ENCODE results near the gene ZBTB20. TPM values are rescaled to one million over a fixed set of nuclear protein-coding genes. Genes with fewer than 3 reads are reported as not detected.

Gene ZBTB20
- total and polyA plus RNA-seq, 4 donors: 0.88 to 83.2 (median 20.4) TPM

DNA sequence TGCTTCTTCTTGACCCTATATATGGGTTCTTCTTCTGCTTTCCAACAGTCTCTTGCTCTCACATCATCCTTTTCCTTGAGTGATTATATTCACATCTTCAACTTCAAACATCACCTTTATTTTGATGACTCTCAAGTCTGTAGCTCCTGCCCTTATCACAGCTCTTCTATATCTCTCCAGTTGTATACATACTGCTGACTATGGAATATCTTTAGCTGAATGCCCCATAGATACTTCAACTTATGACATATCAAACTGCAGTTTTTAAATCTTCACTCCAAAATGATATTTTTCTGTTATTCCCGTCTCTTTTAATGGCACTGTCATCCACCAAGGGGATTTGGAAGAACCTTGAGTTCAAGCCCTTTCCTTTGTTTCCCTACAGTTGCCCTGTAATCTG is 139.1 kb downstream of the ZBTB20 start:
- Histone ChIP-seq H3K9ac (ENCODE audit: low read depth in 1 of 2, low read length in 2 of 2) (no peak overlapping the region), H3K4me1 (ENCODE audit: control insufficient read depth in 4 of 4, insufficient read depth in 4 of 4, low read length in 3 of 4) (no peaks in the 10 kb centered on the region), H3K27ac (ENCODE audit: low read depth in 1 of 2, low read length in 2 of 2) (no peak overlapping the region), H3K4me3 (ENCODE audit: low read depth in 1 of 3, low read length in 3 of 3) (no peak overlapping the region), H3K36me3 (ENCODE audit: control insufficient read depth in 4 of 4, insufficient read depth in 3 of 4, low read depth in 1 of 4, low read length in 3 of 4) (no peaks in the 10 kb centered on the region), H3K9me3 (ENCODE audit: control insufficient read depth in 4 of 4, low read length in 3 of 4) (no peaks in the 10 kb centered on the region), H3K27me3 (ENCODE audit: control insufficient read depth in 4 of 4, insufficient read depth in 4 of 4, low read length in 3 of 4) (no peaks in the 10 kb centered on the region)
- no peak for DNase-seq (ENCODE audit: low spot score)
- TF ChIP-seq EGR1 (IDR thresholded peaks at IDR 0.05; ENCODE audit: low read depth in 2 of 2) (no peak), FOXA2 (IDR thresholded peaks at IDR 0.05) (no peak)
- 97% methylated on average over 1 of the region's 1 CpG for WGBS

DNA sequence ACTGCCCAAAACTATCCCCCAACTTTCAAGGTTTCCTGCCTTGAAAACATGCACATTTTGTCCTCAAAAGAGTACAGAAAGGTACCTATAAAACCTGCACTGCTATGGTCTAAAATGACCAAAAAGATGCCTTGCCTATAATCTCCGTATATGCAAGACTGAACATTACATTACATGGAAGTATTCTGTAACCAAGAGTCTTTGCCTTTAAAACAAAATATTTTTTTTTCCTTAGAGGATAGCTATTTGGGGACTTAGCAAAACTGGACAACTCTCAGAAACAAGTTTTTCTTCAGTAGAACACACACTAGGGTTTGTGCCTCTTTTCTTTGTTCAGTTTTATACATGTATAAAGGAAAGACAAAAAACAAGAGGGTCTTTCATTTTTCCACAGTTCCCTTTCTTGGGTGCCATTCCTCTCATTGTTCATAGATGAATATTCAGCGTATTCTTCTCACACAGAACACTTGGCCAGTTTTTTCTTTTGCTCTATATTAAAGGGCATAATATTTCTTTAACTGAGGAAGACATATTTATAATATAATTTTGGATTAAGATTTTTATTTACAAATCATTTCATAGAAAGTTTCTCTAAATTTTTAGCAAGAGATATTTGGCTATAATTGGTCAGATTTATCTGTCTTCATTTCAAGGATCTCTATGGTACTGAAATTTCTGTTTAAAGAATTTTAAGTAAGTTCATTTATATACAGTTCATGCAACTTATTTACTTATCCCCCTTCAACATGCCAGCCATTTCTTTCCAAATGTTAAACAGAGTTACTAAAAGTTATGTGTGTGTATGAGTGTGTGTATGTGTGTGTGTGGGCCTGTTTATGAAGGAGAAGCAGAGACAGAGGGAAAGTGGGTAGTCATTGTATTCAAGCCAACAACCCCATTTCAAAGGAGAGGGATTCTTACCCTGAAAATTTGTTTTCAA is 142.6 kb downstream of the ZBTB20 start:
- Histone ChIP-seq H3K9me3 (ENCODE audit: control insufficient read depth in 4 of 4, low read length in 3 of 4) (peaks cover 0 to 5% (median 0%) of the 10 kb centered on the region in 4 donors), H3K4me1 (ENCODE audit: control insufficient read depth in 4 of 4, insufficient read depth in 4 of 4, low read length in 3 of 4) (no peaks in the 10 kb centered on the region), H3K27me3 (ENCODE audit: control insufficient read depth in 4 of 4, insufficient read depth in 4 of 4, low read length in 3 of 4) (no peaks in the 10 kb centered on the region), H3K36me3 (ENCODE audit: control insufficient read depth in 4 of 4, insufficient read depth in 3 of 4, low read depth in 1 of 4, low read length in 3 of 4) (no peaks in the 10 kb centered on the region), H3K27ac (ENCODE audit: low read depth in 1 of 2, low read length in 2 of 2) (no peak overlapping the region), H3K9ac (ENCODE audit: low read depth in 1 of 2, low read length in 2 of 2) (no peak overlapping the region), H3K4me3 (ENCODE audit: low read depth in 1 of 3, low read length in 3 of 3) (no peak overlapping the region)
- no peak for DNase-seq (ENCODE audit: low spot score)
- TF ChIP-seq EGR1 (IDR thresholded peaks at IDR 0.05; ENCODE audit: low read depth in 2 of 2) (no peak), FOXA1 (IDR thresholded peaks at IDR 0.05) (no peak), HNF4G (IDR thresholded peaks at IDR 0.05) (no peak), RXRA (IDR thresholded peaks at IDR 0.05) (no peak), HNF4A (conservative IDR thresholded peaks at IDR 0.05) (no peak)
- TF ChIP-seq, protein P1, sequence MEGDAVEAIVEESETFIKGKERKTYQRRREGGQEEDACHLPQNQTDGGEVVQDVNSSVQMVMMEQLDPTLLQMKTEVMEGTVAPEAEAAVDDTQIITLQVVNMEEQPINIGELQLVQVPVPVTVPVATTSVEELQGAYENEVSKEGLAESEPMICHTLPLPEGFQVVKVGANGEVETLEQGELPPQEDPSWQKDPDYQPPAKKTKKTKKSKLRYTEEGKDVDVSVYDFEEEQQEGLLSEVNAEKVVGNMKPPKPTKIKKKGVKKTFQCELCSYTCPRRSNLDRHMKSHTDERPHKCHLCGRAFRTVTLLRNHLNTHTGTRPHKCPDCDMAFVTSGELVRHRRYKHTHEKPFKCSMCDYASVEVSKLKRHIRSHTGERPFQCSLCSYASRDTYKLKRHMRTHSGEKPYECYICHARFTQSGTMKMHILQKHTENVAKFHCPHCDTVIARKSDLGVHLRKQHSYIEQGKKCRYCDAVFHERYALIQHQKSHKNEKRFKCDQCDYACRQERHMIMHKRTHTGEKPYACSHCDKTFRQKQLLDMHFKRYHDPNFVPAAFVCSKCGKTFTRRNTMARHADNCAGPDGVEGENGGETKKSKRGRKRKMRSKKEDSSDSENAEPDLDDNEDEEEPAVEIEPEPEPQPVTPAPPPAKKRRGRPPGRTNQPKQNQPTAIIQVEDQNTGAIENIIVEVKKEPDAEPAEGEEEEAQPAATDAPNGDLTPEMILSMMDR (IDR thresholded peaks at IDR 0.05; ENCODE audit: low read depth, low read length, missing input control): no peak
- TF ChIP-seq, protein P2, sequence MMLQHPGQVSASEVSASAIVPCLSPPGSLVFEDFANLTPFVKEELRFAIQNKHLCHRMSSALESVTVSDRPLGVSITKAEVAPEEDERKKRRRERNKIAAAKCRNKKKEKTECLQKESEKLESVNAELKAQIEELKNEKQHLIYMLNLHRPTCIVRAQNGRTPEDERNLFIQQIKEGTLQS (IDR thresholded peaks at IDR 0.05): no peak
- 96% methylated on average over 2 of the region's 2 CpGs for WGBS

DNA sequence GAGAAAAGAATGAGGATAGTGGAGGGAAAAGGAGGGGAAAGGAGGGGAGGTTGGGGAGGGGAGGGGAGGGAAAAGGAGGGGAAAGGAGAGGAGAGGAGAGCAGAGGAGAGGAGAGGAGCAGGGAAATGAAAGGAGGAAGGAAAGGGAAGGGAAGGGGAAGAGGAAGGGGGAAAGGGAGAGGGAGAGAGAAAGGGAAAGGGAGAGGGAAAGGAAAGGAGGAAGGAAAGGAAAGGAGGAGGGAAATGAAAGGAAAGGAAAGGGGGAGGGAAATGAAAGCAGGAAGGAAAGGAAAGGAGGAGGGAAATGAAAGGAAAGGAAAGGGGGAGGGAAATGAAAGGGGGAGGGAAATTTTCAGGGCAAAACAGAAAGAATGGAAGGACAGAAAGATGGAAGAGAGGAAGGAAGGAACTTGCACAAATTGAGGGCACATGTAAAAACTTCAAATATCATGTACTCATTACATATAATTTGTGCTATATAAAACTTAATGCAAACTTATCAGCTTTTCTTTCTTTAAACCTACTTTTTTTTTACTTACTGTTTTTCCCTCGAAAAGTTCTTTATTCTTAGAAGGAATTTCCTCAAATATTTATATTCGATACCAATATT is 148.0 kb downstream of the ZBTB20 start:
- H3K9me3 ChIP-seq (ENCODE audit: control insufficient read depth in 4 of 4, low read length in 3 of 4): peaks cover 0 to 5% (median 0%) of the 10 kb centered on the region in 4 donors
- H3K9ac ChIP-seq (ENCODE audit: low read depth in 1 of 2, low read length in 2 of 2): no peak overlapping the region
- no peak for DNase-seq (ENCODE audit: low spot score)
- no peak overlapping the region for H3K4me3 ChIP-seq (ENCODE audit: low read depth in 1 of 3, low read length in 3 of 3)
- H3K27ac ChIP-seq (ENCODE audit: low read depth in 1 of 2, low read length in 2 of 2): no peak overlapping the region
- peaks cover 0 to 3% (median 0%) of the 10 kb centered on the region in 4 donors for H3K36me3 ChIP-seq (ENCODE audit: control insufficient read depth in 4 of 4, insufficient read depth in 3 of 4, low read depth in 1 of 4, low read length in 3 of 4)
- H3K4me1 ChIP-seq (ENCODE audit: control insufficient read depth in 4 of 4, insufficient read depth in 4 of 4, low read length in 3 of 4): no peaks in the 10 kb centered on the region
- no peaks in the 10 kb centered on the region for H3K27me3 ChIP-seq (ENCODE audit: control insufficient read depth in 4 of 4, insufficient read depth in 4 of 4, low read length in 3 of 4)
- WGBS: 97% methylated on average over 2 of the region's 2 CpGs
- TF ChIP-seq SP1 (IDR thresholded peaks at IDR 0.05): no peak
- TF ChIP-seq RAD21 (IDR thresholded peaks at IDR 0.05): no peak
- no peak for TF ChIP-seq HNF4G (IDR thresholded peaks at IDR 0.05)
- TF ChIP-seq, protein P2 (IDR thresholded peaks at IDR 0.05): no peak
- no peak for TF ChIP-seq FOXA2 (IDR thresholded peaks at IDR 0.05)
- no peak for TF ChIP-seq YY1 (IDR thresholded peaks at IDR 0.05)
- TF ChIP-seq GABPA (IDR thresholded peaks at IDR 0.05 in 1 of 2, conservative IDR thresholded peaks at IDR 0.05 in 1 of 2): no peak
- TF ChIP-seq, protein P3, sequence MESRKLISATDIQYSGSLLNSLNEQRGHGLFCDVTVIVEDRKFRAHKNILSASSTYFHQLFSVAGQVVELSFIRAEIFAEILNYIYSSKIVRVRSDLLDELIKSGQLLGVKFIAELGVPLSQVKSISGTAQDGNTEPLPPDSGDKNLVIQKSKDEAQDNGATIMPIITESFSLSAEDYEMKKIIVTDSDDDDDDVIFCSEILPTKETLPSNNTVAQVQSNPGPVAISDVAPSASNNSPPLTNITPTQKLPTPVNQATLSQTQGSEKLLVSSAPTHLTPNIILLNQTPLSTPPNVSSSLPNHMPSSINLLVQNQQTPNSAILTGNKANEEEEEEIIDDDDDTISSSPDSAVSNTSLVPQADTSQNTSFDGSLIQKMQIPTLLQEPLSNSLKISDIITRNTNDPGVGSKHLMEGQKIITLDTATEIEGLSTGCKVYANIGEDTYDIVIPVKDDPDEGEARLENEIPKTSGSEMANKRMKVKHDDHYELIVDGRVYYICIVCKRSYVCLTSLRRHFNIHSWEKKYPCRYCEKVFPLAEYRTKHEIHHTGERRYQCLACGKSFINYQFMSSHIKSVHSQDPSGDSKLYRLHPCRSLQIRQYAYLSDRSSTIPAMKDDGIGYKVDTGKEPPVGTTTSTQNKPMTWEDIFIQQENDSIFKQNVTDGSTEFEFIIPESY (IDR thresholded peaks at IDR 0.05): no peak
- TF ChIP-seq TAF1 (conservative IDR thresholded peaks at IDR 0.05): no peak
- no peak for TF ChIP-seq FOXA1 (IDR thresholded peaks at IDR 0.05)
- no peak for TF ChIP-seq EGR1 (IDR thresholded peaks at IDR 0.05; ENCODE audit: low read depth in 2 of 2)

Data from liver (tissue), 9 donors.